GM12892 (cell line): ENCODE results near the gene ACOT7.

Source experiments
- DNase-seq: peaks from one replicate; pipeline ENCODE4 v3.0.0; 2011; ENCODE audit not compliant: insufficient read length
- FAIRE-seq: peaks from 2 replicates; lab custom pipeline; 2011; peaks lifted over from hg19 to GRCh38; lab: Jason Lieb, UNC
- POLR2A ChIP-seq: IDR thresholded peaks from 2 replicates; pipeline ENCODE4 v1.6.1; 2011; ENCODE audit warnings: low read depth, low read length, control low read depth
- POLR2AphosphoS5 ChIP-seq: IDR thresholded peaks from 2 replicates; pipeline ENCODE4 v1.6.1; 2011; ENCODE audit warnings: low read depth, low read length, control low read depth
- TAF1 ChIP-seq: IDR thresholded peaks from 2 replicates; pipeline ENCODE4 v1.6.1; 2011; ENCODE audit warnings: low read depth, mild to moderate bottlenecking, control low read depth, low read length, borderline replicate concordance

The ACOT7 gene

DNA sequence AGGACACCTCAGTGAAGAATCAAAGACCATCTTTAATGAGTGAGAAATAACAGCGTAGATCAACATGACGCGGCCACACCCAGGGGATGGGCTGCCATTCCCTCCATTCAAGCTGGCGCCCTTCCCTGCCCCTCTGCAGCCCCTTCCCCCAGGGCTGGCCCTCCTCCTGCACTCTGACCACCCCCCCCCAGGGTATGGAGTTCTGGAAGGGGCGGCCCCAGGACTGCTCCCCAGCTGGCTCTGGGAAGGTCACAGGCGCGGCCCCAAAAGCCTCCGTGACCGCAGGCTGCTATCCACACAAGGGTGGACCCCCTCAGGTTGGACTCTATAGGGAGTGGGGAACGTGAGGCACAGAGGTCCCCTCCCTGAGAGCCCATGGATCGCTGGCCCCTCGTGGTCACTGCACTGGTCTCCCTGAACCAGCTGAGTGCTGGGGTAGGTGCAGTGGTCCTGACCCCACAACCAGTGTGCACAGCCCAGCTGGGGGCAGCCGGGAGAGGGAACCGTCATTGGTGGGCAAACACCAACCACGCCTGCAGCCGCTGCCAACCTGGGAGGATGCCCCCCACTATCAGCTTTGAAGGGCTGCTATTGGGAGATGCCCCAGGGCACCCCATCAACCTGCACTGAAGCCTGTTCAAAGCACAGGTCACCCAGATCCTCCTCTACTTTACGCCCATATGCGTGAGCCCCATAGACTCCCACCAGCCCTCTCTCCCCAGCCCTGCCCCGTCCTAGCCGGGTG, 116.6 kb downstream of the ACOT7 start:
- TF ChIP-seq POLR2AphosphoS5 (no peak), POLR2A (no peak), TAF1 (no peak)
- FAIRE-seq: no peak
- DNase-seq: no peak

DNA sequence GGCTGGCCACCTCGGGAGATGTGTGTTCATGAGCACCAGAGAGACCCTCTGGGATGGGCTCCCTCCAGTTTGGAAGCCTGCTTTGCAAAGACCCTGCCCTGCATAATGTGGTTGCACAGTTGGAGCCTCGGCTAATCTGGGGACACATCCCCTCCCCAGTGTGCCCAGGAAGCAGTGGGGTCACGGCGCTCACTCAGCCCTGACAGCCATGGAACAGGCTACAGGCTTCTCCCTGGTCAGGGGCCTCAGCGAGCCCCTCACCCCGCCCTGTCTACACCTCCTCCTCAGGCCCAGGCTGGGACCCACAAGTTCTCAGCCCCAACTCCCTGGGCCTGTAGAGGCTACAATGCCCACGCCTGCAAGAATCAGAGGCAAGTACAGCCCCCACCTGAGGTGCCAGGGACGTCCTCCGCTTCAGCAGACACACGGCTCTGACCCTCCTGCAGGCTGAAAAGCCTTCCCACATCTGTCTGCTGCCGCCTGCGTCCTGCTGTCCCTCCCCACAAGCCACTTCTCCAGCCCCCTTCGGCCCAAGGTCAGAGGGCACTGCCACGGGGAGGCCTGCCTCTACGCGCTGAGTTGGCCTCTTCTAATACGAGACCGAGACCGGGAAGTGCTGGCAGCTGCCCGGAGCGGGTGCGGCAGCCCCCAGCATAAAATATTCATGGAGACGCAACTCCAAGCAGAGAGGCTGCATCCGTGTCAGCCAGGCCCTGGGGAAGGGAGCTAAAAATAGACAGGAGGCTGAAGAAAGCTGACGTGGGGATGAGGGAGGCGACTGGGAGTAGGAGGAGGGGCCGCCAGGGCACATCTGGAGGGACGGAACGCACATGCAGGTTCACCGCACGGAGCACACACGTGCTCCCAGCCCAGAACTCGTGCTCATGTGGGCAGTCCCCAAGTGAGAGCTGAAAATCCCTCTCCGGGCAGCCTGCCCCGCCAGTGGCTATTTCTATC, 117.5 kb downstream of the ACOT7 start:
- no peak for DNase-seq
- no peak for FAIRE-seq
- TF ChIP-seq POLR2AphosphoS5 (no peak), TAF1 (no peak), POLR2A (no peak)

DNA sequence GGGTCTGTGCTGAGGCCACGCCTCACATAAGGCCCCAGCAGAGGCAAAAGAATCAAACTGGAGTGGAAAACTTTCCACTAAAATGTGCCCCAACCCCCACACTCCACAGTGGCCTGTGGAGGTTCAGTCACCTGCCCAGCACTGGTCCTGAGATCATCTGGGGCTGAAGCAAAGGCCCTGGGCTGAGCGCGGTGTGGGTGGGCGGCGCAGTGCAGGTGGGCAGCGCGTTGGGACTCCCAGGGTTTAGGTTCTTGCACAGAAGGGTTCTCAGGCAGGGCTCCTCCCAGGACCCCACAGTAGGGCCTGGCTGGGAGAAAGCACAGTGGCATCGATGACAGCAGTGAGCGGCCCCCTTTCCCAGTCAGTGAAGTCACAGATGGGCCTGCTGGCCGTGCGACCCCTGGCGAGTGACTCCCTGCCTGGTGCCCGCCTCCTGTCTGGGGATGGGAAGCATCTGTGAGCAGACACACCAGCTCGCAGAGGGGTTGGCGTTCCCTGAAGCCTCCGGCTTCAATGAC, 118.9 kb downstream of the ACOT7 start:
- DNase-seq (no peak), FAIRE-seq (no peak)
- no peak for TF ChIP-seq POLR2A

DNA sequence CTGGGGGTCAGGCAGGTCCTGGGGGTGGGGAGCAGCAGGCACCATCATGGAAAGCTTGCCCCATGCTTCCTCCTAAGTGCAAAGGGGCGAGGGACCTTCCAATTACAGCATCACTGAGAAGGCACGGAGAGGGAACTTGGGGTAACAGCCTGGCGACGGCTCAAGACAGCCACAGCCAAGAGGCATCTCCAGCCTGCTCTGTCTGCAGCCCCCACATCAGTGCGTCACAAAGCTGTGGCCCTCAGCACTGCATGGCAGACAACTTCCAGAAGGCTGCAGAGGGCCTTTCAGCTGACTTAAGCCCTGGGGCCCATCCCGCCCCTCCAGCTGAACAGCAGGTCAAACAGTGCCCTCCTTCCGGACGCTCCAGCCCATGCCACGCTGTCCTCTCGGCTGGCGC, 119.5 kb downstream of the ACOT7 start:
- no peak for FAIRE-seq
- TF ChIP-seq TAF1: no peak
- TF ChIP-seq POLR2A: no peak
- TF ChIP-seq POLR2AphosphoS5: no peak
- no peak for DNase-seq

DNA sequence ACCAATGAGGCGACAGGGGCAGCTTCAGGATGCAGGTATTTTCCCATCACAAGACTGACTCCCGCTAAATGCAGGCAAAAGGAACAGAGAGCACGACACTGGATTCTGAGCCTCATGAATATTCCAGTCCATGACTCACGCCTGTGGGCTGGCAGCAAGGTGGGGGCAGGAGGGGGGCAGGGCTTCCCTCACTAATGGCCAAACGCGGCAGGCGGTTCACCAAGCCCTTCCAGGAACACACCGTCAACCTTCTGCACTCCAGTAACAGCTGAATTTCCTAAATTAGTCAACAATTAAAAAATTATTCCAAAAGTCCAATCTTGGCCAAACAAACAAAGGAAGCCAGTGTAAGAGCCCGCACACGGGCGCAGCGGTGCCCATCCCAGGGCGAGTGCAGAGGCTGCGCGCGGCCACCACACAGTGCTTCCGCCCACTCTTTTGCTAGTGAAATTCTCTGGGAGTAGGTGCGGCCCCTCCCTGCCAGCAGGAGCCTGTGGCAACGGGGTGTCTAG, 120.1 kb downstream of the ACOT7 start:
- DNase-seq: no peak
- no peak for FAIRE-seq

DNA sequence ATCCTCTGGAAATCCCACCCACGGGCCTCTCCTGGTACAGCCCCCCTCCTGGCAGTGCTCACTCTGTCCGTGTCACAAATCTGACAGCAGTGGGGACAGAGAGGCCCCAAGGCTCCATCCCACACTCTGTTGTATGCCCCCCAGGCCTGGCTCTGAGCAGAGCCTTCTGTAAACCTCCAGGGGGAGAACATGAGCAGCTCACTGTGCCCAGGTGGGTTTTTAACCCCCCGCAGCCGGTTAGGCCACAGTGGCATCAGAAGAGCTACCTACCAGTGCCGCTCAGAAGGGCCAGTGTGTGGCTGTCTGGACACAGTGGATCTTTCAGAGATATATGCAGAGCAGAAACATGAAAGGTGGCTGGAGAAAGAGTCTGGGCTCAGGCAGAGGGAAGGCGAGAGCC, 120.7 kb downstream of the ACOT7 start:
- FAIRE-seq (no peak), DNase-seq (no peak)
- TF ChIP-seq POLR2AphosphoS5: no peak
- TF ChIP-seq POLR2A: no peak
- no peak for TF ChIP-seq TAF1

More for the DNA sequence above, 120.1 kb downstream of the ACOT7 start:
- TF ChIP-seq POLR2A (no peak), TAF1 (no peak), POLR2AphosphoS5 (no peak)

DNA sequence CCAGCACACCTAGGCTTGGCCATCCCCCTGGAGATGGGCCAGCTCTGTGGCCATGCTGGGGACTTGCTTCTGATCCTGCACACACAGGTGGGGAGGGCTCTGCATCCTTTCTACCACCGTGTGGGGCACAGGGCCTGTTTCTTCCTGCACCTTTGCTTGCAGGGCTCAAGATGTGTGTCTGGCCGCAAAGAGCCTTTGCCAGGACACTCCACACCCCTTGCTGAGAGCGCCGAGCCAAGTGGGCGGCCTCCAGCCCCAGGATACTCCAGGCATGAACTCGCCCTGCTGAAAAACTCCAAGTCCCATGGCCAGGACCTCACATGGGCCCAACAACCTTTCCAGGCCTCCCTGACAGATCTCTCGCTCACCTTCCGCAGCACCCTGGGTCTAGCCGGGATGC, 121.1 kb downstream of the ACOT7 start:
- TF ChIP-seq POLR2AphosphoS5: no peak
- no peak for TF ChIP-seq TAF1
- TF ChIP-seq POLR2A: no peak
- DNase-seq (no peak), FAIRE-seq (no peak)

DNA sequence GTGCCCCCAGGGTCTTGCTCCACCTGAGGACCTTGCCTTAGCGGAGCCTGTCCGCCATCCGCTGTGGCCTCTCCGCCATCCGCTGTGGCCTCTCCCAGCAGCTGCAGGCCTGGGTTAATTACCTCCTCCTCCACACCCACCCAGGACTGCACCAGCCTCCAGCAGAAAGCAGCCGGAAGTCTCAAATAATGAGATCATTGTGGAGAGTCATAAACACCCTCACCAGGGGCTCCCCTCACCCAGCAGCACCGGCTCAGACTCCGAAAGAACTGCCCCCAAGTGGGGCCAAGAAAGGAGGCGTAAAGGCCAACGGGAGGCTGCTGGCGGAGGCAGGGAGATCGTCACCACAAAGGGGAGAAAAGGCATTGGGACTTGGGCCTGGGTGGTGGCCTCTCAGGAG, 122.0 kb downstream of the ACOT7 start:
- no peak for DNase-seq
- FAIRE-seq: no peak
- TF ChIP-seq POLR2AphosphoS5 (no peak), TAF1 (no peak), POLR2A (no peak)

DNA sequence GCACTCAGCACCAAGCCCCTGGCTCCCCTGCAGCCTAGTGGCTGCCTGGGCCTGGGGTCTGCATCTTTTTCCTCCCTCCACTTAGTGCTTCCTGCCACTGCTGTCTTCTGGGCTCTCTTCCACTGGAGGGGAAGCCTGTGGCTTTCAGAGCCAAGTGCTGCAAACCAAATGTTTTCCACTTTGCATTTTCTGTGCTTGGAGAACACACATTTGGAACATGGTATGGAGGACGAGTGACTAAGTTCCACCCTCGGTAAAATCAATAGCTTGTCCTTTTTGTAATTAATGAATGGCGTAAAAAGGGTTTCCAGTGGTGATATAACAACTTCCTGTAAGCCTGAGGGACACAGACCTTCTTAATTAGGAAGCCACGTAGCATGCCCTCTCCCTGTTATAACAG, 122.6 kb downstream of the ACOT7 start:
- DNase-seq (no peak), FAIRE-seq (no peak)
- no peak for TF ChIP-seq TAF1
- no peak for TF ChIP-seq POLR2A
- no peak for TF ChIP-seq POLR2AphosphoS5

DNA sequence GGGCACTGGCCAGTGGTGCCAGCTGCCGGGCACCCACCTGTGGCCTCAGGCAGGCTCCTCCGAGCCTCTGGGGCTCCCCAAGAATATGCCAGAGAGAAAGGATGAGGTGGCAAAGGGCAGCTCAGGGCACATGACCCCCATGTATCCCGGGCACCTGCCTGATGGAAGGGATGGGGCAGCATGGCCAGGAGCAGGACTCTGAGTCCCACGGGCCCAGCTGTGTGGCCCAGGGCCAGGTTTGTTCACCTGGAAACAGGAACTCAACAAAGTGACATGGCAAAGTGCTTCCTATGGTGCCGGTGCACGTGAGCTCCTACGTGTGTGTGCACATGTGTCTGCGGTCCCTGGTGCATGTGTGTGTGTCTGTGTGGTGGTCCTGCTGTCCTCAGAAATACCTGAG, 123.2 kb downstream of the ACOT7 start:
- FAIRE-seq (no peak), DNase-seq (no peak)
- no peak for TF ChIP-seq TAF1

DNA sequence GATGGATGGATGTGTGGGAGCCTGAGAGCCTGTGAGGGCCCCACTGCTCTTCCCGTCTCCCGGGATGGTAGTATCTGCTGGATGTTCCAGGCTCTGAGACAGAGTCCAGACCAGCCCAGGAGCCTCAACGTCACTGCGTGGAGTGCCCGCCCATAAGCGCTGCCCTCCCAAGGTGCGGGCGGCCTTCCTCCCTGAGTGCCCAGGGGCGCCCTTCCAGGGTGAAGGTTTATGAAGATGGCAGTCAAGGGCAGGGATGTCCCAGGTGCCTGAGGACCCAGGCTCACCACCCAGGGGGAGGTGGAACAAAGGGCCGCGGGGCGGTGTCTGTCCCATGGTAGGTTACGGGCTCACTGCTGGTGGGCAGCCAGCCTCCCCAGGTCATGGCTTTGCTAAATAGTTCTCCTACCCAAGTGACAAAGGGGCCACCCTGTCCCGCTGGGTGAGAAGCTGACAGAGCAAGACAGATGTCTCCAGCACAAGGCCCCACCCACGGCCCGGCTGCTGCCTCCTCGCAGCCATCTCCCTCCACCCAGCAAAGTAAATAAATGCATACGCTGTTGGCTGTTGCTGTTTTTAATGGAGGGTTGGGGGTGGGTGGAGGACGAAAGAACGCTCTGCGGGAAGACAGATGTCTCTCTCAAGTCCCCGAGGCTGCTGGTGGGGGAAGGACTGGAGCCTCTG, 123.7 kb downstream of the ACOT7 start:
- no peak for FAIRE-seq
- TF ChIP-seq POLR2A: no peak
- no peak for TF ChIP-seq TAF1
- TF ChIP-seq POLR2AphosphoS5: no peak
- DNase-seq: no peak
